Ammon's horn (tissue), 1 donor: Measurements from ENCODE around the gene CRYGB.

Experiments used
- DNase-seq: peaks from one replicate; pipeline ENCODE4 v3.0.0-alpha.2; 2016; ENCODE audit warnings: low spot score

CRYGB gene, protein sequence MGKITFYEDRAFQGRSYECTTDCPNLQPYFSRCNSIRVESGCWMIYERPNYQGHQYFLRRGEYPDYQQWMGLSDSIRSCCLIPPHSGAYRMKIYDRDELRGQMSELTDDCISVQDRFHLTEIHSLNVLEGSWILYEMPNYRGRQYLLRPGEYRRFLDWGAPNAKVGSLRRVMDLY

DNA sequence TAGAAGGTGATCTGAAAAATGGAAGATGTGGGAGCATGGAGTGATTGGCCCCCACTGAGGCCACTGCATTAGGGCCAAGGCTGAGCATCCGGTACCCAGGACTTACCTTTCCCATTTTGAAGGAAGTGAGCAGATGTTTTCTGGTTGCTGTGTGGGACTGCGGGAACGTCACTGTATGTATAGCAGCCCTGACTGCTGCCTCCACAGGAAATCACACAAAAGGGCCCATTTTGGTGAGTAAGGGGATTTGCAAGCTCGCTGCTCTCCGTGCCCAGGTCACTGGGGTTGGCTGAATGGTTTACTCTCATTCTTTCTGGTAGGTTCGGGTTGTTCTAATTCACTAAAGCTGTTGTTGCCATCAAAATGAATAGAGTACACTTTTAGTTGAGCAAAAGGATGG, at the start of gene CRYGB:
TSS of gene CRYGB (minus strand) at position 153 of the 400 bp plus-strand sequence. CDS start at position 115, 38 bp downstream.
- DNase-seq, result no peak

DNA sequence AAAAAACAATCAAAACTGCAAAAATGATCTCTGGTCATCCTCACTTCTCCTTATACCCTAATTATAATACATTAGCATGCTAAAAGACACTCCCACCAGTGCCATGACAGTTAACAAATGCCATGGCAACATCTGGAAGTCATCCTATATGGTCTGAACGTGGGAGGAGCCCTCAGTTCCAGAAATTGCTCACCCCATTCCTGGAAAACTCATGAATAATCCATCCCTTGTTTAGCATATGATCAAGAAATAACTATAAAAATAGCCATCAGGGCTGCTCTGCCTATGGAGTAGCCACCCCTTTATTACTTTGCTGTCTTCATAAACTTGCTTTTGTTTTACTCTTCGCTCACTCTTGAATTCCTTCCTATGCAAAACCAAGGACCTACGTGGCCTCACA, 49.6 kb upstream of the CRYGB start:
- no peak for DNase-seq

DNA sequence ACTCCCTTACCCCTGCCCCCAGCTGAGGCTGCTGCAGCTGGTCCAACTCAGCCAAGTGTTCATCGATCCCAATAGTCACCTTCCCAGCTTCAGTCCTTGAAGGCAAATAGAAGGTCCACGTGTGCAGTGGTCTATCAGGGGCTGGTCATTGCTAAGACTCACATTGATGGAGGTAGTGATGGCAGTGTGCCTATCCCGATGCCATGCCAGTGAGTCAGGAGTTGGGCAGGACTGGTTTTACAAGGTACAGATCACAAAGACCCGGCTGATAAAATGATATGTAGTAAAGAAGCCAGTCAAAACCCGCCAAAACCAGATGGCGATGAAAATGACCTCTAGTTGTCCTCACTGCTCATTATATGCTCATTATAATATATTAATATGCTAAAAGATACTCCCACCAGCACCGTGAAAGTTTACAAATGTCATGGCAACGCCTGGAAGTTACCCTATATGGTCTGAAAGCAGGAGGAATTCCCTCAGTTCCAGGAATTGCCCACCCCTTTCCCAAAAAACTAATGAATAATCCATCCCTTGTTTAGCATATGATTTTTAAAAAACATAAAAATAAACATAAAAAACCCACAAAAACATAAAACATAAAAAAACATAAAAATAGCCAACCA, 46.8 kb upstream of the CRYGB start:
- no peak for DNase-seq

DNA sequence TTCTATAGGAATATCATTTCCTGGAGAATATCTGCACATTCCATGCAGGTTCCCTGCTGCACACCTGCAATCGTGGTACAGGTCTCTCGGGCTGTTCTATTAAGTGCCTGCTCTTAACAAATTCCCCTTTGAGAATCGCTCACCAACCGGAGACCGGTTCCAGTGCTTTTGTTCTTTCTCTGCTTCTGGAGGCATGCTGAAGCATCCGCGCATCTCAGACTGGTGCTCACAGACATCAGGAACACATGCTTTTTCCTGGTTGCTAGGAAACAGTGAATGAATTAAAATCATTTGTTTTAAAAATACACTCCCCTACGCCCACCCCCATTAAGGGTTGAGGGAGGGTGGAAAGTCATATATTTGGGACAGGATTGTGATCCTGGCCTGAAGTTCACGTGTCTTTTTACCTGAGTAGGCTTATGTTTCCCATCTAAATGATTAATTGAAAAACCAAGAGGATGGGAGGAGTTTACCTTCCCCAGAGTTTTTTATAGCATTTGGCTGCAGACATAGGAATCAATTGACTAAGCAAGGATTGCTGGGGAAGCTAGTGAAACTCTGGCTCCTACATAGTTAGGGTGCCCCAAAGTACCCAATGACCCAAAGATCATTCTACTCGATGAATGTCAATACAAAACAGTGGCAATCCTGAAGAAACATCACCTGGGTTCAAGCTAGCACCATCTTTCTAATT, 44.0 kb upstream of the CRYGB start, which contains the start of gene C2orf80:
TSS of gene C2orf80 (minus strand) at position 221 of the 694 bp plus-strand sequence. CDS start 3,044 bp downstream, outside the sequence.
- peak; percentile 68 for DNase-seq

DNA sequence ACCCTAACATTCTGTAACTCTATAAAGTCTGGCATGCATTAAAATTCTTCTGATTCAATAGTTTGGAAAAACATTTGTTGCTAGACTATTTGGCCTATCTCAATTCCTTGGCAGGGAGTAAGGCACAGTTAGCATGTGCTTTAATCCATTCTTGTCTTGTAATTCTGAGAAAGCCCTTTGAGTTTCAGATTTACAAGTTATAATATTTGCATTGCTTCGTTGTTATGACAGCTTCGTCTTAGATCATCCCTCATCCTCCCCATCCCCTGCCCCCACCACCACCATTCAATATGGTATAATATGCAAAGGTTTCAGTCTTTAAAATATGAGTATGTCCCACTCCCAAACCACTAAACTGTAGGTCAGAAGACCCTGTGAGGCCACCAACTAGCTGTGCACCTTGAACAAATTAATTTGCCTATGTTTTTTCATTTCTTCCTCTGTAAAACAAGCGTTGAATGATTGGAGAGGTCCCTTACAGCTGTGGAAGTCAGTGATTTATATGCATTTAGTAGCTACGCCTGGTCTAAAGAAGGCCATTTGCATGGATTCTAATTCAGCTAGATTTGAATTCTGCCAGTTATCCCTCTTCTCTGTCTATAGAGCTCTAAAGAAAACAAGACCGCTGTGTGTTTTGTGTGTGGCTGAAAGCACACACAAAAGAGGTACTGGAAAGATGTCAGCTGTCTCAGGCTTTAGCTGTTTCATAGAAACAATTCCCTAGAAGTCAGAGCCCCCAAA, 43.3 kb upstream of the CRYGB start:
- DNase-seq, result no peak

DNA sequence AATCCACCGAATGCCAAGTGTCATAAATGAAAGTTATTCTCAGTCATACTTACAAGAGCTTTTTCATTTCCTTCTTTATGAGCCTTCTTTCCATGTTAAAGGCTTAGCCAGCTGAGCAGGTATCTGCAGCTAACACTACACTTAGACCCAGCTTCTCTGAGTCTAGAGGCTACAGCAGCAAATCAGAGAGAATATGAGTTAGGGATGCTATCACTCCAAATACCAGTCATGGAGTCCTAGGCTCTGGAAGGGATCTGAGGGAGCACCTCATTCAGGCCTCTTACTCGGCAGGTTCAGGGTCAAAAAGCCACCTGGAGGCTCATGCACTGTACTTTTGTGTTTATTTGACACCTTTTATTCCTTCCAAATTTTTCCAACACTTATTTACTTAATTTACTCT, 40.9 kb upstream of the CRYGB start:
- DNase-seq, result peak; percentile 43

DNA sequence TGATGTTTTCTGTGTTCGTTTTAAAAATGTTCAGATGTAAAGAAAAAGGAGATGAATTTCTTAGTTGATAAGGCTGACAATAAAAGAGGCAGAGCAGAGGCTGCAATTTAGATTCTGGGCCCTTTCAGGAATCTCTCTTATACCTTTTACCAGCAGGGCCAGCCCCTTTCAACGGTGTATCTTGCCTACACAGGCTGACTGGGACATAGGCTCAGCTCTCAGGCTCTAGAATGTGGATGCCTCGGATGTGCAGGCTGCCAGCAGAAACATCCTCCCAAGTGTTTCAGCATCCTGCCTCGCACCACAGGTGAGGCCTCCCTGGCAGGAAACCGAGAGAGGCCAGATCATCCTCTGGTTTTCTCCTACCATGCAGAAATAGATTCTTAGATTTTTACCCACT, 40.5 kb upstream of the CRYGB start:
- peak; percentile 19 for DNase-seq

DNA sequence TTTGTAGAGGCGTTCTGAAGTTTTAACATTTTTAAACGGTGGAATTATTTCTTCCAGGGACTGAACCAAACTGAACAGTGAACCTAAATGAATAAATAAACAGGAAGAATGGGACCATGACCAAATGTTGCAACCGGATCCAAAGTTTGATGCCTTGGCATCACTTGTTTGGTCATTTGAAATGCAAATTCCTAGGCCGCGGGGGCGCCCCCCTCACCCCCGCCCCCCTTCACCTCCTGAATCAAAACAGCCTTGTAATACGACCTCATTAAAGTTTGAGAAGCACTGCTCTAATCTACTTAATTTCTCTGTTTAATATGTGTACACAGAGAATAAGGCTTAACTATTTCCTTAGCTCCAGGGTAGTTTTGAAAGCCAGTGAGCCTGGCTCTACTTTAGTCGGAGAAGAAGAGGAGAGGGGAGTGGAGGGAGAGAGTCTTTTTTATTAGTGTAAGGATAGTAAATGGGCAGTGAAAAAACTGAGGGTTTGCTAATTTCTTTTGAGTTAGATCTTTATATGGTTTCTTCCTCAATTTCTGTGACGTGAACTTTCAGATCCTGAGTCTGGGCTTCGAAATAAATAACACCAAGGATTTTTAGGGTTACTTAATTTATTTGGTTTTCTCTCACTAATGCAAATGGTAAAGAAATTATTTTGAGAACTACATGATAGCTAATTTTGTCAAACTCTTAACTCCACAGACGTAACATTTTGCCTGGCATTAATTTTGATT, 38.2 kb upstream of the CRYGB start:
- no peak for DNase-seq

DNA sequence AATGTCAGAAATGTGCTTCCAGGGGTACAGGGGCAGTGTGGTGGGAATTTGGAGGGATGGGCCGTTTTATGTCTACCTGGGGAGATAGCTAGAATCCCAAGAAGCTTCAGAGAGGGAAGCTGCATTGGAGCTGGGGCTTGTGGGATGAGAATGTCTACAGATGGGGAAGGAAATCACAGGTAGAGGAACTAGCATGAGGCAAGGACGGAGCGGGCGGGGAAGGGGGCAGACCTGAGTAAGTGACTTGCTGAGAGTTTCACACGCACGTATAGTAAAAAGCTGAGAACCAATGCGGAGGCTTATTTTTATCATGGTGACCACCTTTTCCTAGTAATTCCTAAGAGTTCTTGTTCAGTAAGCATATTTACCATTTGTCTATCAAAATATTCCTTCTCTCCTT, 37.6 kb upstream of the CRYGB start:
- peak; percentile 15 for DNase-seq

DNA sequence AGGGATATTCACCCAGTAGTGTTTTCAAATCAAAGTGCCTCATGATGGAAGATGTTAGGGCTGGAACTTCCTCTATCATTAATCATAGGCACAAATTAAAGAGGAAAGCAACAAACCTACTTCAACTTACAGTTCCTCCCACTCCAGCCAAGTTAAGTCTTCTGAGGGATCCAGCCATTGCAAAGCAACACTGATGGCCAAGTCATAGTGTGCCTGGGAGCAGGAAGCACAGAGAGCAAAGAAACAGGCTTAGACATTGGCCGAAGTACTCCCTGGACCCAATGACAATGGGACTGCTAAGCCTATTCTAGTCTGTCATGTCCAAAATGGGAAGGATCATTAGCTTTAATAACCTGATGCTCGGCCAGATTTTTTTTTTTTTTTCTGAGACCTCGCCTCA, 36.9 kb upstream of the CRYGB start:
- DNase-seq, result no peak

DNA sequence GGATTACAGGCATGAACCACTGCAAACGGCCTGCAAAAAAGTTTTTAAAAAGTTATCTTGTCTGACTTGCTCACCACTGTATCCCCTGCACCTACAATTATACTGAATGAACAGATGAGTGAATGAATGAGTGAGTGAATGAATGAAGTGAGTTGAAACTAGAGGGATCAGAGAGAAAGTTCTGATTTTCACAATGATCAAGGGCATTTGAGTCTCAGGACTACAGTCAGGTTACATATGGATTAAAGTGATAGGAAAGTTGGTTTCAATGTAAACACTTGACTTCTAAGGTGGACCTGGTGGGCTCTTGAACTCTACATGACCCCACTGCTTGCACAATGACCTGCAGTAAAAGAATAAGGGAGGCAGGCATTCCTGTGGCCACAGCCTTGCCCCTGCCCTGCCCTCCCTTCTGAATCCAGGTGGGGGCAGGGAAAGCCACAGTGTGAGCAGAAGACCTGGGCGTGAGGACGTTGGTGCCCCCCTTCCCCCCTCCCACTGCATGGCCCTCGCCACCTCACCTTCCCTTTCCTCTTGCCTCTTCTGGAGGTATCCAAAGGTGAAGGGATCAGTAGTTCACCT, 33.2 kb upstream of the CRYGB start:
- no peak for DNase-seq

DNA sequence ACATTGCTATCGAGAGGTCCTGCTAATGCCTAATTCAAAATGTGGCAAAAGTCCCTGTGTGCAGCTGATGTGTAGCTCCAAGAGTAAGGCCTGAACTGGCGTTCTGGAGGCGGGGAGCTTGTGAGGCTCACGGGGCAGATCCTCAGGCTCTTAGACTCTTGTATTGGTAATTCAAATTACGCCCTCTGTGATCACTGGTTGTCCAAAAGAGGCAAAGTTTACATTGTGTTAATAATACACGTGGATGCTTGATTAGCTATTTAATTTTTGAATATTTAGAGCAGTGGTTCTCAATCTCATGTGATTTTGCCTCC, 29.8 kb upstream of the CRYGB start:
- DNase-seq, result peak; percentile 18

DNA sequence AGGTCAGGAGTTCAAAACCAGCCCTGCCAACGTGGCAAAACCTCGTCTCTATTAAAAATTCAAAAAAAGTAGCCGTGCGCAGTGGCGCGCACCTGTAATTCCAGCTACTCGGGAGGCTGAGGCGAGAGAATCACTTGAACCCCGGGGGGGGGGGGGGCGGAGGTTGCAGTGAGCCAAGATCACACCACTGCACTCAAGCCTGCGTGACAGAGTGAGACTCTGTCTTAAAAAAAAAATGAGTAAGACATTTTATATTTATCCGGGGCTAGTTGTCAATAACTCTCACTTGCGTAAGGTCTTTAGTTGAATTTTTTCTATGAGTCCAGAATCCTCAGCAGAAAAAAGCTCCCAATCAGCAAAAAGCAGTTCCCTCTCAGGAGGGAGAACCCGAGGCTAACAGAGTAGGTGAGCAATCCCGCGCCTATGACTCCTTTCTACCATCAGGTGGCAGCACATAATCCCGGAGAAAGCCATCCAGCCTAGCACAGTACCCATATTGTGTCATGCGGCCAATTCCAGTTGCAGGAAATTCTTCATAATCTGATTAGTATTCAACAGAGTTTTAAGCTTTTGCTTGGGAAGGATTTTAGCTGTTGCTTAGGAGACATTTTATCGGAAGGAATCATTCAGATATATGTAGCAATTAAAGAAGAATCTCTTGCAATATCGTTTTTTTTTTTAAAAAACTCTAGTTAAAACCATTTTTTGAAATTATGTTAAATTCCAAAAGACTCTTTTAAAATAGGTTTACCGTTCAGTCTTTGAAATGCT, 29.3 kb upstream of the CRYGB start:
- peak; percentile 93 for DNase-seq

DNA sequence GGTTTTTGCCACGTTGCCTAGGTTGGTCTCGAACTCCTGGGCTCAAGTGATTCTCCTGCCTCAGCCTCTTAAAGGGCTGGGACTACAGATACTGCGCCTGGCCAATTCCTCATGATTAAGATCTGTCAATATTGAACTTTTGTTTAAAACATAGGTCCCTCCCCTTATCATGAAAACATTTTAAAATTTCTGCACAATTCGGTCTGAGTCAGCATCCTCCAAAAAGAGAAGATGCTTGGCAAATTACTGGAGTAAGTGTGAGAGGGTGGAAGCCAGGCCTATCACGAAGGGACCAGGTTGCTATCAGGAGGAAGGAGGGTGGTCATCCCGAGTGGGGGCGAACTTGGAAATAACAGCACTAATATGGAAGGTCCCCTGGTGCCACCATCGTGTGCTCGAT, 28.2 kb upstream of the CRYGB start:
- DNase-seq, result no peak

DNA sequence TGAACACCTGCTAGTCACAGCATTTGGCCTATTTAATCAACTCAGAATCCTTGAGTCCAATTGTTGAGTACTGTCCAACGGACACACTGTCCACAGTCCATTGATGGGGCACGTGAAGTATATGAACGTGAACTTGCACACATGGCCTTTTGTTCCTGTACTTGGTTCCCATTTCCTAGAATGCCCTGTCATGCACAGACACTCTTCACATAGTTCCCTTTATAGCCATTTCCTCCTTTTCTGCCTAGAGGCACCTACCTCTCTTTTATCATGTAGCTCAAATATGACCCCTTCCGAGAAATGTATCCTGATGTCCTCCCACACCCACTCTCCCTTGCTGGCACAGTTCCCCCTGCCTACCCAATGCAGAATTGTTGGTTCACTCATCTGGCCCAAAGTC, 26.2 kb upstream of the CRYGB start:
- DNase-seq, result peak; percentile 31

DNA sequence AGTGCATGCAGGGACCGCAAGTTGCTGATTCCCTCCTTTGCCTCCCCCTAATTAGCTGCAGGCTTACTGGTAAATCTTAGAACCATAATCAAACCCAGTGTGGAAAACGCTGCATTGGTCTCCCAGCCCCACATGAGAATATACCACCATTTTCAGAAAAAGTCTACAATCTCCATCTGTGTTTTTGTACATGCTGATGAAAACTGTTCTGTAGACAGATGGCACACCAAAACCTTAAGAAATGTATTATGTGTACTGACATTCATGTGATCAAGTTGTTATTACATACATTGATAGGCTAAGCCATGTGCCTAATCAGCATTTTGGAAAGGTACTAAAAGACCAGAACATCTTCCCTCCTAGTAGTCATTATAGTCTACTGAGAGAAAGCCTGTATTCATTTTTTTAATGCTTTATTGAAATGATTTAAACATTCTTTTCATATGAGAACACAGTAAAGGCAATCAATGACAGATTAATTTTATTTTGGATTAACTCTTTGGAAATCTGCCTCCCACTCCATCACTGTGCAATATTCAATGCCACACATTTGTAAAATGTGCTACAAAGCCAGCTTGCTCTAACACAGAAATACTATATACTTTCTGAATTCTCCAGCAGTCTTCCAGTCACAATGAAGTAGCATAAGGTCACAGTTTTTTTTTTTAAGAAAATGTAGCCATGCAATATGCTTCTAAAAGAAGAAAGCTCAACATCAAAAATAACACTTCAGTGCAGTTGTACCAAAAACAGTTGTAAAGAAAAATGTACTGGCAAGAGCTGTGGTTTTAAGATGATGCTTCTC, 19.2 kb upstream of the CRYGB start:
- no peak for DNase-seq

DNA sequence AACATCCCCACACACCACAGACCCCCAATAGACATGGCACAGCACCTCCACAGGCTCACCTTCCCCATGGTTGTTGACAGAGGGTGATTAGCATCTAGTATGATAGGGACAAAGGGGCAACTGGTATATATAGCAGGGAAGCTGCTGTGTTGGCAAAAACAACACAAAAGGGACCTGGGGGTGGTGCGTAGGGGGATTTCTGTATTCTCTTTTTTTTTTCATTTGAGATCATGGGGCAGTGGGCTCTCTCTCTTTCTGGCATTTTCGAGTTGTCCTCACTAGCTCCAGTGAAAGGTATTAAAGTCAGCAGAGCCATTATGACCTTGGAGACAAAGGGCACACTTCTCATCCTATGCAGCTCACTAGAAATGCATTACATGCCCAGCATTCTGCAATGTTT, 17.5 kb upstream of the CRYGB start, which contains the start of gene CRYGA:
TSS of gene CRYGA (minus strand) at position 101 of the 400 bp plus-strand sequence. CDS start at position 68, 33 bp downstream.
- no peak for DNase-seq

DNA sequence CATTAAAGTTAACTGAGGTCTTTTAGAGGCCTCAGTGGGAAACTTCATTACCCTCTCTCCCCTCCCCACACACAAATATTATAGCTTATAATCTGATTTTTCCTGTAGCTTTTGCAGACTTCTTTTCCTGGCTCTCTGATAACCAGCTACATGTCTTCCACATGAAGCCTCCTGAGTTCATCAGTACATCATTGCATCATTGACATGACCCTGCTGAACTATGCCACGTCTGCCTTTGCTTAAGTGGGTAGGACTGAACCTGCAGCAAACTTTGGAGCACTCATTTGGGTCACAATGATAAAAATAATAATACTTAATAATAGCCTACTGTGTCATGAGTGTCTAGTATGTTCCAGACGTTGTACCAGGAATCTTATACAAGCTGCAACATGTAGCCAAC, 10.5 kb upstream of the CRYGB start:
- DNase-seq, result no peak

DNA sequence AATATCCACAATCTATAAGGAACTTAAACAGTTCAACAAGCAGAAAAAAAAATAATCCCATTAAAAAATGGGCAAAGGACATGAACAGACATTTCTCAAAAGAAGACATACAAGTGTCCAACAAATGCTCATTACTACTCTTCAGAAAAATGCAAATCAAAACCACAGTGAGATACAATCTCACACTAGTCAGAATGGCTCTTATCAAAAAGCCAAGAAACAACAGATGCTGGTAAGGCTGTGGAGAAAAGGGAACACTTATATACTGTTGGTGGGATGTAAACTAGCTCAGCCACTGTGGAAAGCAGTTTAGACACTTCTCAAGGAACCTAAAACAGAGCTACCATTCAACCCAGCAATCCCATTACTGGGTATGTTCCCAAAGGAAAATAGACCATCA, 7.2 kb upstream of the CRYGB start:
- DNase-seq, result no peak

DNA sequence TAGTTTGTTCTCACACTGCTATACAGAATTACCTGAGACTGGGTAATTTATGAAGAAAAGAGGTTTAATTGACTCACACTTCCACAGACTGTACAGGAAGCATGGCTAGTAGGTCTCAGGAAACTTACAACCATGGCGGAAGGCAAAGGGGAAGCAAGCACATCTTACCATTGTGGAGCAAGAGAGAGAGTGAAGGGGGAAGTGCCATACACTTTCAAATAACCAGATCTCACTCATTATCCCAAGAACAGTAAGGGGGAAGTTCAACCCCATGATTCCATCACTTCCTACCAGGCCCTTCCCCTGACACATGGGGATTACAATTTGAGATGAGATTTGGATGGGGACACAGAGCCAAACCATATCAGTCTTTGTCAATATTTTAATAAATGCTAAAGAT, 5.0 kb upstream of the CRYGB start:
- DNase-seq, result no peak
